Left lung (tissue), 10 donors: ENCODE results near the gene PPP1R16B. TPM values are rescaled to one million over a fixed set of nuclear protein-coding genes. Genes with fewer than 3 reads are reported as not detected.

Experiments used
- ATAC-seq: fragments of 200-7000 bp; cut with Tn5 transposase; one replicate; pipeline ENCODE4 v1.9.1; 2020; ENCODE audit warnings: moderate library complexity
- DNase-seq, 4 donors: peaks; one replicate each; pipeline ENCODE4 v3.0.0-alpha.2; 2013 to 2020
- H3K27ac ChIP-seq, 2 donors: fragments of 200-600 bp; sonication (generic) in 1 of 2; one replicate each; pipeline versions ENCODE4 v1.5.0 to v1.8.0; 2020 to 2021
- H3K27me3 ChIP-seq, 2 donors: fragments of 200-600 bp; sonication (generic) in 1 of 2; one replicate each; pipeline versions ENCODE4 v1.5.0 to v1.8.0; 2020 to 2021
- H3K36me3 ChIP-seq, 2 donors: fragments of 200-600 bp; sonication (generic) in 1 of 2; one replicate each; pipeline versions ENCODE4 v1.5.0 to v1.8.0; 2020 to 2021
- H3K4me1 ChIP-seq, 2 donors: fragments of 200-600 bp; one replicate each; pipeline ENCODE4 v1.8.0; 2021
- H3K4me3 ChIP-seq, 2 donors: fragments of 200-600 bp; sonication (generic) in 1 of 2; one replicate each; pipeline versions ENCODE4 v1.5.0 to v1.8.0; 2020 to 2021; ENCODE audit warnings: mild to moderate bottlenecking in 1 of 2
- H3K9me3 ChIP-seq, 2 donors: fragments of 200-600 bp; sonication (generic) in 1 of 2; one replicate each; pipeline versions ENCODE4 v1.5.0 to v1.8.0; 2020 to 2021
- CTCF ChIP-seq, 2 donors: fragments of 200-600 bp; sonication (generic) in 1 of 2; IDR thresholded peaks; one replicate each; pipeline versions ENCODE4 v1.5.0 to v1.8.0; 2021; ENCODE audit warnings: antibody characterized with exemption in 2 of 2
- intact Hi-C, 2 donors: fragments of 100-400 bp; cut with DNase I; formaldehyde crosslinking; loops; one replicate each; pipeline versions ENCODE4 v1.11.2 to v1.14.2; 2022
- polyA plus RNA-seq, 6 donors: library from polyadenylated mRNA; unstranded; fragments of 120-200 nt; gene quantifications; one replicate each; pipeline ENCODE4 v1.2.1, GENCODE V29; 2013; ENCODE audit not compliant: insufficient read length in 6 of 6
- total RNA-seq, 2 donors: library from RNA; stranded (reverse); fragmentation: NEBNext Ultra II Directional; extraction: Animal tissue kit (Norgen Biotek cat#: 25700); gene quantifications; one replicate each; pipeline ENCODE4 v1.2.1, GENCODE V29; 2021
- donor health status: DM: no; HTN: yes; CAD: no.
- donor health status: DM: no; HTN: no; CAD: no.

Gene PPP1R16B
- total and polyA plus RNA-seq, 8 donors = 5.4 to 10.8 (median 7.8) TPM

- Histone ChIP-seq H3K36me3 (no peaks in the 10 kb centered on the region), H3K4me3 (no peak overlapping the region), H3K9me3 (no peaks in the 10 kb centered on the region), H3K27me3 (peaks cover 0 to 1% of the 10 kb centered on the region in 2 donors), H3K4me1 (peaks cover 0 to 8% of the 10 kb centered on the region in 2 donors), H3K27ac (no peak overlapping the region)
- DNase-seq = no peak
- TF ChIP-seq CTCF (IDR thresholded peaks at IDR 0.05) = no peak
- no peak for ATAC-seq
- intact Hi-C loops = no loop called here
Measured at GRCh38 chr20:38818113-38819065, 12.9 kb downstream of the PPP1R16B start.

GRCh38 chr20:38825571-38825900 is 20.0 kb downstream of the PPP1R16B start:
- no peaks in the 10 kb centered on the region for H3K36me3 ChIP-seq
- H3K27ac ChIP-seq = no peak overlapping the region
- no peaks in the 10 kb centered on the region for H3K9me3 ChIP-seq
- H3K4me3 ChIP-seq = no peak overlapping the region
- H3K4me1 ChIP-seq = peaks cover 0 to 18% of the 10 kb centered on the region in 2 donors
- no peak for TF ChIP-seq CTCF (IDR thresholded peaks at IDR 0.05)
- DNase-seq = no peak
- peaks cover 0 to 3% of the 10 kb centered on the region in 2 donors for H3K27me3 ChIP-seq
- no peak for ATAC-seq
- intact Hi-C loops = no loop called here

- Histone ChIP-seq H3K4me1 (peaks cover 0 to 18% of the 10 kb centered on the region in 2 donors), H3K36me3 (no peaks in the 10 kb centered on the region), H3K9me3 (no peaks in the 10 kb centered on the region), H3K27me3 (peaks cover 0 to 3% of the 10 kb centered on the region in 2 donors), H3K27ac (no peak overlapping the region), H3K4me3 (no peak overlapping the region)
- DNase-seq (no peak), ATAC-seq (peak; percentile 63)
- TF ChIP-seq CTCF (IDR thresholded peaks at IDR 0.05) = no peak
- intact Hi-C loops = no loop called here
Measured at GRCh38 chr20:38825901-38826625, 20.6 kb downstream of the PPP1R16B start.

- Histone ChIP-seq H3K4me3 (no peak overlapping the region), H3K4me1 (peaks cover 0 to 14% of the 10 kb centered on the region in 2 donors), H3K27ac (peak overlapping the region in 1 of 2 donors; percentile 16), H3K9me3 (no peaks in the 10 kb centered on the region), H3K36me3 (no peaks in the 10 kb centered on the region), H3K27me3 (peaks cover 0 to 3% of the 10 kb centered on the region in 2 donors)
- ATAC-seq (no peak), DNase-seq (no peak)
- intact Hi-C loops = no loop called here
- TF ChIP-seq CTCF (IDR thresholded peaks at IDR 0.05) = no peak
Measured at GRCh38 chr20:38827770-38828281, 22.3 kb downstream of the PPP1R16B start.
